HG02588 (cell line): ENCODE measurements around the gene TUBB1.

Experiments
- ATAC-seq: cut with Tn5 transposase; IDR thresholded peaks from one replicate; pipeline ENCODE4 v1.9.1; 2021; ENCODE audit warnings: mild to moderate bottlenecking, moderate library complexity; ENCODE audit not compliant: unreplicated experiment

TUBB1 gene

DNA sequence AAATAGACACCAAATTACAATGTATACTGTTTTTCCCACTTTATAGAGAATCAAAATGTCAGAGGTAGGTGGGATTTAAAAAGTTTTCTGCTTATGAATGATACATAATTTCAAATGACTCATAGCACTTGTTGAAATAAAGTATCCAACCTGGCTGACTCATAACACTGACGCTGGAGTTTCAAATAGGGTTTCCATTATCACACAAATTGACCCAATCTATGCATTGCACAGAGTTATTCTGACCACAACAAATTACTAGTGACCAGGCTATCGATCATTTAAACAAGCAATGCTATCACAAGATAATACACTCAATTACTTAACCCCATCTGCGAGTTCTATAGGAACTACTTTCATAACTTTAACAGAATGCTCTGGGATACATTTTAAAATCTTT, 55.2 kb downstream of the TUBB1 start:
- ATAC-seq: no peak

GRCh38 chr20:59075934-59076508, 56.8 kb downstream of the TUBB1 start:
- ATAC-seq: no peak
